HG03060 (cell line): ENCODE results near the gene KRT14.
"Not testable (repeated sequence)": the region's sequence is repeated elsewhere in the genome, so short reads cannot be mapped to it uniquely, and the experiment has no call there.

Experiments
- ATAC-seq: cut with Tn5 transposase; IDR thresholded peaks from one replicate; pipeline ENCODE4 v1.9.1; 2021; ENCODE audit warnings: low read depth, moderate number of reproducible peaks; ENCODE audit not compliant: unreplicated experiment

The KRT14 gene

DNA sequence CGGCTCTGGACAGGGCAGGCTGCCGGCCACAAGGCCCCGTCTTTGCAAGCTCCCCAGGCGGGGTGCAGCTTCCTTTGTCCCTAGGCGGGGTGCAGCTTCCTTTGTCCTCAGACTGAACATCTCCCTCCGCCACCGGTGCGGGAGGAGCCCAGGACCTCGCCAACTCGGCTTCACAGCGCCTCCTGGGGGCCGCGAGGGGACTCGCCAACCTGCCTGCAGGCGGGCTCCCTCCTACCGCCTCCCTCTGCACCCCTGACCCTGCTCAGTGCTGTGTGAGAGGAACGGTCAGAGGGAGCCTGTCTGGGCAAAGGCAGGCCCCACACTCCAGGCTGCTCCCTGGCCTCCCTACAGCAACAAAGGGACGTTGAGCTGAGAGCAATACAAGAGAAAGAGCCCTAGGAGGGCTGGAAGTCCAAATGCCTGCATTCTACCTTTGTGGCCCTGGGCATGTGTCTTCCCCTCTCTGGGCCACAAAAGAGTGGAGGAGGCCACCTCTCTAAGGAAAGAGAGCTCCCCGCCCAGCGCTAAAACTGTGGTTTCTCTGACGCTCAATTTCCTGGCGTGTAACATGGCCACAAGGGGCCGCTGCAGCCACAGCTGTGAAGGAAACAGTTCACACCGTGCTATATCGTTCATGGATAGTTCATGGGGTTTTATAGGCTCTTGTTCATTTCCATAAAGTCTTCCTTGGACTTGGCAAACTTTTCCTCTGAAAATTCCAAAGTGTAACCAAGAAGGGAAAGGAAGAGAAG is 37.7 kb downstream of the KRT14 start:
- ATAC-seq = no peak

DNA sequence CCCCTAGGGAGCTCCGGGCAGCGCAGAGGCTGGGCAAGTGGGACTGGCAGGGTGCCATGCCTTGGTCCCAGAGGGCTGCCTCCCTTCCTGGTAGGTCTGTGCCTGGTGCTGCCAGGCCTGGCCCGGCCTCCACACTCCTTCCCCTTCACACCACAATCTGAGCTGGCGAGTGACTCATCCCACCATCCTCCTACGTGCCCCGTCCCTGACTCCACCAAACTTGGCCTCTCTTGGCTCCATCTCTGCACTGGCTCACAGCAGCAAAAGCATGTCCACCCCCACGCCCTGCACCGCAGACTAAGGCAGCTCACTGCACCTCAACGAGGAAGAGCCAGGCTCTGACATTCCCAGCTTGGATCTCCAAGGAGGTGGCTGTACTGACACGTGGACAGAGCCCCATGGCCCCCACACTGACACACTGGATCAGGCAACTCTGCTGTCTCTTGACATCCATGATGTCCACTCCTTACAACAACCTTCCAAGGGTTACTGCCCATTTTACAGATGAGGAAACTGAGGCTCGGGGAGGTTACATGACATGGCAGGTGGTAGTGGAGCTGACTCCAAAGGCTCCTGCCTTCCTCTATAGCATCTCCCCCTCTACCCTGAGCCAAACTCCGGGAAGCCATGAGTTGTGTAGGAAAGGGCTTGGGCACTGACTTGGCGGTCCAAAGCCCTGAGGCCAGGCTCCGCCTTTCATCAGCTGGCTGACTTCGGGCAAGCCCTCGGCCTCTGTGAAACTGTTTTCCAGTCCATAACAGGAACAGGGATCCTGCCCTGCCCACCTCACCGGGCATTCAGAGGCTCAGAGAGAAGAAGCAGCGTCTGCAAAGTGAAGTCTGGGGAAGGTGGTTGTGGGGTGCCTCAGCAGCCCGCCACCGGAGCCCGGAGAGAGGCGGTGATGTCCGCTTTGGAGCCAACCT is 38.5 kb downstream of the KRT14 start:
- ATAC-seq = no peak

DNA sequence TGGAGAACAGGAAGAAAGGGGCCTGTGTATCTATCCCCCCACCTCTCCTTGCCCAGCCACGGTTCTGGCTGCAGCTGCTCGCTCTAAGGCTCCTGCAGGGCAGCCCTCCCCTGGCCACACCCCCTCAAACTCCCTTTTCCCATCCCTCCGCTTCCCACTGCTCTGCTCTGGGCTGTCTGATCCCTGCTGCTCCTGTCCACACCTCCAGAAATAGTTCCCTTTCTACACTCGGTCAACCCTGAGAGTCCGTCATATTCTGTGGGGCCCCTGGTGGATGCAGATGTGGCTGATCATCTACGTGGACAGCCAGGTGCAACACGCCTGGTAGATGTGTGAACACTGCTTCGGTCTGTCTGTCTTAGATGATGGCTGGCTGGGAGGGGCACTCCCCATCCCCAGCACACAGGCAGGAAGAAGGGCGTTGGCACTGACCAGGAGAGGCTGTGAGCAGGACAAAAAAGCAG is 39.3 kb downstream of the KRT14 start:
- no peak for ATAC-seq

DNA sequence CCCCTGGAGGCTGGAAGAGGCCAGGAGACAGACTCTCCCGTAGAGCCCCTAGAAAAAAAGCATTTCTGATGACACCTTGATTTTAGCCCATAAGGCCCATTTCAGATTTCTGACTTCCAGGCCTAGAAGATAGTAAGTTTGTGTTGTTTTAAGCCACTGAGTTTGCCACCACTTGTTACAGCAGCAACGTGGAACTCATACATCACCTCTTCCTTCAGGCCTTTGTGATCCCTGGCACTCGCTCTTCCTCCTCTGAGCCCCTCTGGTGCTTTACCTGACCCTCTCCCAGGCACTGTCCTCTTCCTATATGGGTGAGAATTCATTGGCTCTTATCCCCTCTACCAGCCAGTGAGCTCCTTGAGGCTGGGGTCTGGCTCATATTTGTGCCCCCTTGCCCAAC is 39.9 kb downstream of the KRT14 start:
- ATAC-seq = no peak

DNA sequence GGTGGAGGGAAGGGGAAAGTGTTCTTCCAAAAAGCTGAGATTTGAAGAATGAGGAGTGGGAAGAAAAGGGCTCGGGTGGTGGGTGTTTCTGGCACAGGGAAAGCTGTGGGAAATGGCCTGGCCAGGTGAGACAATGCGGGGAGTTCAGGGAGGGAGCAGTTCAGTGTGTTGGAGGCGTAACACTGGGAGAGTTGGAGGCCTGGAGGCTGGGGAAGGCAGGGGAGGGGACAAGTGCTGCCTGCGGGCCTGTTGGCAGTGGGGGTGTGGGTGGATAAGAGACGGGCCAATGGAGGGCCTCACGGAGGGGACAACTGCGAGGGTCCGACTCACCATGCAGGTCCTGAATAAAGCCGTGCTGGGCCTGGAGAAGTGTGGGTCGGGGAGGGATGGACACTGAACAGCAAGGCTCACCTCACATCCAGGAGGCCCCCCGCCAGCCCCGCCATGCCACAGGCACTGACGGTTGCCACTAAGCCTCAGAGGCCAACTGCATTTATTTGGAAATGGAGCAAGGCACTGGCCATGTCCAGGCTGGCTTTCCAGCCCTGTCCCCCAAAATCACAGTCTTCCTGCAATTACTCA is 40.8 kb downstream of the KRT14 start:
- no peak for ATAC-seq

DNA sequence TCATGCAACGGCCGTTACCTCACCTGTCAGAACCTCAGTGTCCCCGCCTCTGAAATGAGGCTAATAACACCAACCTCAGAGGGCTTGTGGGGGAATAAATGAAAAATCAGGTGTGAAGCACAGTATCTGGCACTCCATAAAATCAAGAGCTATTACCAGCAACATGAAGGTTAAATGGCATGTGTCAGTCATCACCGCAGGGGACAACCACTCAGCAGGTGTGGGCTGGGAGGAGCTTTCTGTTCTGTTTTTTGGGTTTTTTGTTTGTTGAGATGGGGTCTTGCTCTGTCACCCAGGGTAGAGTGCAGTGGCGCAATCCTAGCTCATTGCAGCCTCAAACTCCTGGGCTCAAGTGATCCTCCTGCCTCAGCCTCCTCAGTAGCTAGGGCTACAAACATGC is 41.8 kb downstream of the KRT14 start:
- no peak for ATAC-seq

DNA sequence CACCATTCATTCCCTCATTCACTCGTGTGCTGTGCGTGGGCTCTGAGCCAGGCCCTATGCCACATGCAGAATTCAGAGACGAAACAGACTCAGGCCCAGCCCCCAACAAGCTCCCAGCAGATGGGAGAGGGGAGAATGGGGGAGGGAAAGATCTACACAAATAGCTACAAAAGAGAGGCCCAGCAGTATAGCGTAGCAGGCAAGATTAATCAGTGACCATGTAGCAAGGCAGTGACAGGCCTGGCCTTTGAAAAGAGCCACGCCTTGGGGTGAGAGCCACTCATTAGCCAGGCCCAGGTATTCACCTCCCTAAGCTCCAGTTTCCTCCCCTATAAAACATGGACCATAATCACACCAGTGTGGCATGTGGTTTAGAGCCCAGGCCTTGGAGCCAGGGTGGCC is 42.2 kb downstream of the KRT14 start:
- no peak for ATAC-seq

DNA sequence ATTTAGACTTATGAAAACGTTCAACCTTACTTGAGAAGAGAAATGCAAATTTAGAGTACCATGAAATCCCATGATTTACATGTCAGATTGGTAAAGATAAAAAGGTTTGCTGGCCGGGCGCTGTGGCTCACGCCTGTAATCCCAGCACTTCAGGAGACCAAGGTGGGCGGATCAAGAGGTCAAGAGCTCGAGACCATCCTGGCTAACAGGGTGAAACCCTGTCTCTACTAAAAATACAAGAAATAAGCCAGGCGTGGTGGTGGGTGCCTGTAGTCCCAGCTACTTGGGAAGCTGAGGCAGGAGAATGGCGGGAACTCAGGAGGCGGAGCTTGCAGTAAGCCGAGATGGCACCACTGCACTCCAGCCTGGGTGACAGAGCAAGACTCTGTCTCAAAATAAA is 43.9 kb downstream of the KRT14 start:
- not testable (repeated sequence) for ATAC-seq

DNA sequence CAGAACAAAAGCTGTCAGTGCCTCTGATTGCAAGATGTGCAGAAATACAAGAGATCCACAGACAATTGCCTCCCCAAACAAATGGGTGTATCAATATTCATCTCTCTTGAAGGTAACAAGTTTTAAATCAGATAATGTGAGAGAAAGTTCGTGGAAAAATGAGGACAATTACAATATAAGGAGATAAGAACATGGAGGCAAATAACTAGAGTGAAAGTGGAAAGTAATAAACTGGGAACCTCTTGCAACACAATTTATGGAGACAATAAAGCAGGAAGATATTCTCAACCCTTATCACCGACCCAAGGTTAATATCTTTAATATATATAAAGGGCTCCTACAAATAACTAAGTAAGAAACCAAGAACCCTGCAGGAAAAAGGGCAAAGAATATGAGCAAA is 44.3 kb downstream of the KRT14 start:
- ATAC-seq = no peak

DNA sequence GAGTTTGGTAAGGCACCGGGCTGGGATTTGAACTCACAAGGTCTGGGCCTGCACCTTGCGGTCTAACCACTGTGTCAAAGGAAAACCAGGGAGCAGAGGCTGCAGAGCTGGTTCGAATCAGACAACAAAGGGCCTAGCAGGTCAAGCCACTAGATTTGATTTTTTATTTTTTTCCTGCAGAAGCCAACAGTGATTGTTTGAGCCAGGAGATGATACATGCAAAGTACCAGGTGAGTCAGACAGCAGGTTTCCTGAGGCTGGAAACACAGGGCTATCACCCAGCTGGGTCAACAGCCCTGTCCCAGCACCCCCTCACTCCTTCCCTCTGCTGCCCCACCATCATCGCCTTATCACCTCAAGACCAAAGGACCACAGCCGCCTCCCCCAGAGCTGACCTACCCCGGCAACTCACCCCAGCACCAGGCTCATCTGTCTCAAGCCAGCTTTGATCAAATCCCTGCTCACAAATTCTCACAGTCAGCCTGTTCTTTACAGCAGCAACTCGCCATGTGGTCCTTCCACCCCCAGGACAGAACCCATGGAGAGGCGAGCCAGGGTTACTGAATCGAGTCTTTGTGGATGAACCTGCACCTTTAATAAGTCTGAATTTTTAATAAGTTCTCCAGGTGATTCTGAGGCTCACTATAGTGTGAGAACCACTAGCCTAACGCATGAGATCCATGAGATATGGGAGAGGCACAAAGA is 45.6 kb downstream of the KRT14 start:
- no peak for ATAC-seq

DNA sequence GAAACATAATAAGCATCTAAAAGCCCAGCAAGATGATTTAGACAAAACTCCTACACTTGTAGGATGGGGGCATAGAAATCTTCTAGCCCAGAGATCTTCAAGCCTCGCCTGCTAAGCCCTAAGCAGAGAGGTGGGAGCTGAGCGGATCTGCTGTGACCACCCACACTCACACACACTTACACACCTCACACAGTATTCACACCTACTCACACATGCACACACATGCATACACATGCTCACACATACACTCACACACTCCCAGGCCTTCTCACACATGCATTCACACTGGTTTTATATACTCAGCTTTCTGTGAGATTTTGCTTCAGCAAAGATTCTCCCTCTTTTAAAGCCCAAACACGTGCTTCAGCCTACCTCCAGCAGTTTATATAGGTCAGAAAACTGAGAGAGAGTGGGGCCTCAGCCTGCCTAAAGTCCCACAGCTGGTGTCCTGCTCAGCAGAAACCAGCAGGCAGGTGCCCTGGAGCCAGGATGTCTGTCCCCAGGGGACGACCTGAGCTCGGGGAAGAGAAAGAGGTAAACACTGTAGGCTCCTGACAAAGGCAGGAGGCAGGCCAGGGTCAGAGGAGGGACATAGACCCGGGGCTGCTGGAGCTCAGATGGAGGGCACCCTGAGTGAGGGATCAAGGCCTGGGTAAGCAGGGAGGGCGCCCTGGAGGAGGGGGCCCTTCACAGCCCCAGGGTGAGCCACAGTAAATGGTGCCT is 46.6 kb downstream of the KRT14 start:
- no peak for ATAC-seq

DNA sequence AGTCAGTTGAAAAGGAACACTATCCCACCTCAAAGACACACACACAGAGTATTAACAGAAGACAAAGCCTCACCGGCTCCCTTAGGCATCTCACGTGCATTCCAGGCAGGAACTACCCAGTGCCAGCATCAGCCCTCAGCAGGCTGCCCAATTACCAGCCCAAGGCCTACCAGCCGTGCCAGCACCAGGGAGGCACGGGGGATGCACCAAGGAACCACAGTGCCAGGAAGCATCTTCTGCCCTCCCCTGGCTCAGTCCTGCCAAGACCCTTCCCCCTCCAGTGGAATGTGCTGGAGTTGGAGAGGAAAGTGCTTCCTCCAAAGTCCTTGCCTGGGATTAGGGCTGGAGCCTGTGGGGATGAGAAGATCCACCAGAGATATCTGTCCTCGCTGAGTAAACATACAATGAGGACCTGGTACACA is 47.6 kb downstream of the KRT14 start:
- no peak for ATAC-seq

DNA sequence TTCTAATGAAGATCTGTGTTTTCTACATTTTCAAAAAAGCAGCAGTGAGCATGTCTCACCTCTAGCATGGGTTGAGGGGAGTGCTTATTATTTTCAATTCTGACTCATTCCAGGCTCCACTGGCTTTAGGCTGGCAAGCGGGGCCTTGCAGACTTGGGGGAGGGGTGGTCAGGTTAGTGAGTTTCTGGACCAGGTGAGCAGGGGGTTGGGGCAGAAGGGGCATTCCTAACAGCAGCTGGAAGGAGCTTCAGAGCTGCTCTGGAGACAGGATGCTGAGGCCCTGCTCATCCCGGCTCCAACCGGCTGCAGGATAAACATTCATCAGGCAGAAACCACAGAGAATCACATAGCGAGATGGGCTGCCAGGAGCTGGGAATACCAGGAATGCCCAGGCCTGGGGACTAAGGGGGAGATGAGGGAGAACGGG is 48.1 kb downstream of the KRT14 start:
- ATAC-seq = no peak

DNA sequence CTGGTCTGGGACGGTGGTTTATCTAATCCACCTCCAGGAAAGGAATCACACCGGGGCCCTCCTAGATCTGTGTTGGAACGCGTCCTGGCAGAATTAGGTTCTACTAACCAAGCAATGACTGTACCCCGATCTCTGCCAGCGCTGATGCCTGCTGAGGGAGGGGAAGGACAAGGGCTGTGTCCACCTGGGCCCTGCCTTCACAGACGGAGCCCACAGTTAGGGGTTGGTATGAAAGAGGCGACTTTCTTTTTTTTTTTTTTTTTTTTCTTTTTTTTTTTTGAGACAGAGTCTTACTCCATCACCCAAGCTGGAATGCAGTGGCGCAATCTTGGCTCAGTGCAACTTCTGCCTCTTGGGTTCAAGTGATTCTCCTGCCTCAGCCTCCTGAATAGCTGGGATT is 48.7 kb downstream of the KRT14 start:
- no peak for ATAC-seq

DNA sequence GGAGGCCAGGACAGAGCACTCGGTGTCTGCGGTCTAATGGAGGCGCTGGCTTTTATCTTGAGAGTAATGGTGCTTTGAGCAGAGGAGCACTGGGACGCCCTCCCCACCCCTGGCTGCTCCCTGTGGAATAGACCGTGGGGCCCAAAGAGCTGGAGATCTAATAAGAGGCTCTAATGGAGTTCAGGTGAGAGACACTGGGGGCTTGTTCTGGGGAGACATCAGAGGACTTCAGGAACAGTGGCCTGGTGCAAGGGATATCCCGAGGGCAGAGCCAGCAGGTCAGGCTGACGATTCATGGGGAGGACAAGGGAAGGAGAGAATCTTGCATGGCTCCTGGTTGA is 49.1 kb downstream of the KRT14 start:
- ATAC-seq = no peak

DNA sequence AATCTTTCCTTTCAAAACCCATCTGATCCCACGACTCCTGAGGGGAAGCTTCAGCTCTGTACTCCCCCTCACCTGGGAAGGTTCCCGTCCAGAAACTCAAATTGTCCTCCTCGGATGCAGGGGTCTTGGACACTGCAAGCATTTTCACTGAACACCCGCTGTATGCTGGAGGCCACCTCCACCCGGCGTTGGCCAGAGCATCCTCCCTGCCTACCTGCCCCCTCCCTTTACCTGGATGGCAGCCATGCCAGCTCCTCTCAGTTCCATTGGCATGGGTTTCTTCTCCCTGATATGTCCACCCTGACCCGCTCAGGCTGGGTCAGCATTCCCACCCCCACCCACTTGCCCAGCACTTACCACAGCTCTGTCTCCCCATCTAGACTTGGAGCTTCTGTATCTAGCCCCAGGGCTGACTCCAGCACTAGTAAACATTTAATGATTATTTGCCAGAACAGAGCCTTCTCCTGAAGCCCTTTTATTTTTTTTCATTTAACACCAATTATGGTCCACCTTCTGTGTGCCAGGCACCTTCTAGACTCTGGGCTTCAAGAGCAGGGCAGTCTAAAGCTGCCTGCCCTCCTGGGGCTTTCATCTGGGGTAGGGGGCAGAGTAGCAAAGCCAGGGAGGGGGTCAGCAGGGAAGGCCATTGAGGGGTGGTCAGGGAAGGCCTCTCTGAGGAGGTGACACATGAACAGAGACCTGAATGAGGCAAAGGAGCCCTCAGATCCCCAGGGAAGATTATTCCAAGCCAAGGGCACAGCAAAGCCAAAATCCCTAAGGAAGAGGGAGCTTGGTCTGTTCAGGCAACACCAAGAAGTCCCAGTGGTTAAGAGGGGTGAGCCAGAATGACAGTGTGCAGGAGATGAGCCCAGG is 49.7 kb downstream of the KRT14 start:
- no peak for ATAC-seq

DNA sequence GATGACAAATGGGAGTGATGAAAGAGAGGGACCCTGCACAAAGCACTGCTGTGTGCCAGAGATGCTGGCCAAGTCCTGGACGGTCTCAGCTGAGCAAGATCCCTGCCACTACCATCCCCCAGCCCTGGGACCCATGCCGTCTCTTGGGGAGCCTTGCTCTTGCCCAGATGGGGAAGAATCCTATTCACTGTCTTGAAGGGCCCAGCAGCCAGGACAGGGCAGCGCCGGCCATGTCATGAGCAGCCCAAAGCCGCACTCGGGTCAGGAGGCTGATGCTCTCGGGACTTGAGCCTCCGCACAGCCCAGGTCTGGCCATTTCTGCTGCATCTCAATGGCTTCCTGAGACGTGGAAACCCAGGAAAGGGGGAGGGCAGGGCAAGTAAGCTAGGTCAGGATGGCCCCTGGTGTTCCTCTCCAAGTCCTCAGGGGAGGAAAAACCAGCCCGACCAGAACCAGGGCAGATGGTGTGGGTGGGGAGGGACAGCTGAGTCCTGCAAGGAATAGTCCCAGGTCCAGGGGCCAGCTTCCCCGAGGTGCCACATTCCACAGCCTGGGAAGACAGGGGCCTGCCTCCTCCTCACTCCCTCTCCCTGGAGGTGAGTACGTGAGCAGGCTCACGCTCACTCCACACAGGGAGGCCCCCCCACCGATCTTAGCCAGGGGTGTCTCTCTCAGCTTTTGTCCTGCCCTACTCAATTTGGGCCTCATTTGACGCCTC is 50.8 kb downstream of the KRT14 start:
- no peak for ATAC-seq

DNA sequence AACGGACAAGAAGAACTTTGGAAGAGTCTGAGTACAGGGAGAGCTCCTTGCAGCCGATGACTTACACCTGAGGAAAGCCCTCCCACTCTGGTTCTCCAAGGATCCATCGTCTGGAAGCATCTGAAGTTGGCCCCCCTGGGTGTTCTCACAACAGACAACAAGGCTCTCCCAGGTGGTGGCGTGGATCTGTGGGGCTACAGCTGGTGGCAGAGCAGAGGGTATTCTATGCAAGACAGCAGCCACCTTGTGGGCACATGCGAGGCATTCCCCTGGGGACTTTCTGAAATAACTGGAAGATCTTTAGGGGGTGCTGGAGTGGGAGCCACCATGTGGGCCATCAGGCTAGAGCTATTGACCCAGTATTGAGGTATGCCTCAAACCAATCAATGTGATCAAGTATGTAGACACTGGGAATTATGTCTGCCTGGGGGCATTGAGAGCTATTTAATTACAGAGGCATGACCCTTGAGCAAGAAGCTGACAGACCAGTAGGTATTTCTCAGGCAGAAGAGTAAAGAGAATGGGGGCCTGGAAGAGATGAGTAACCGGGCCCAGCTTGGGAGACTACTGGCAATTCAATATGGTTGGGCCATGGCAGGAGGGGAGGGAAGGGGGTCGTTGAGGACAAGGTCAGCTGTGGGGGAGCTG is 51.7 kb downstream of the KRT14 start:
- no peak for ATAC-seq
